HUDEP-2 (cell line): ENCODE data around the gene RGS5.

ENCODE experiments used
- DNase-seq, 76 experiments: peaks; one replicate each; lab custom pipeline; 2025; ENCODE audit not compliant: unreplicated experiment in 76 of 76; lab: John Stamatoyannopoulos, UW

The RGS5 gene

DNA sequence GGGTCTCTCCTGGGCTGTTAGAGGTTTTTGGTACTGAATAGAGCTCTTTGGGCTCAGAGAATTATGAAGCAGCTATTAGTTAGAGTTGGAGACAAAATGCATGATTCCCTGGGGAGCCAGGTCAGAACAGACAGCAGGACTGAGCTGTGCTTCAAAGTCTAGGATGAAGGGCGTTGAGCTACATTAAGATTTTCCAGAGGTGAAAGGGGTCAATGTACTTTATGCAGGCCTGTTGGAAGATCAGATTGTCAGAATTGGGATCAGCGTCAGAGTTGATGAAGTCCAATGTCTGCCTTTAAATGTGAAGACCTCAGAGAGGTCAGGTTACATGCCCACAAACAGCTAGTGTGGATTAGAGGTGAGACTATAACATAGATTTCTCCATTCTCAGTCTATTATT lies 53.8 kb downstream of the RGS5 start:
- DNase-seq: no peak

DNA sequence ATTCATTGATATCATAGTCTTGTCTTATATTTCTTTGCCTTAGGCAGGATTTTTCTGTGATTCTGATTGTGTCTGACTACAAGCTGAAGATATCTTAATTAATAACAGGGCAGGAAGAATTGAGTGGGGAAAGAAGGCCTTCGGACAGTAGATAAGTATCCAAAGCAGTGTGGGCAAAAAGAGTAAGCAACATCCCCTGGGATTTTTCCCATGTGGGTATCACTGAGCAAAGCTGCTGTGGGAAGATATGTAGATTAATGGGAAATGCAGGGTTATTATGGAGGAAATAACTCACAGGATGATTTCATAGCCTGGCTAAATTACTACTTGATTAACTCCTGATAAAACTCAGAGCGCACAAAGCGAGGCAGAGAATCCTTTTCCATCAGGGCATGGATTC lies 55.7 kb downstream of the RGS5 start:
- no peak for DNase-seq

GRCh38 chr1:163145435-163145834 lies 57.3 kb downstream of the RGS5 start:
- DNase-seq: no peak

DNA sequence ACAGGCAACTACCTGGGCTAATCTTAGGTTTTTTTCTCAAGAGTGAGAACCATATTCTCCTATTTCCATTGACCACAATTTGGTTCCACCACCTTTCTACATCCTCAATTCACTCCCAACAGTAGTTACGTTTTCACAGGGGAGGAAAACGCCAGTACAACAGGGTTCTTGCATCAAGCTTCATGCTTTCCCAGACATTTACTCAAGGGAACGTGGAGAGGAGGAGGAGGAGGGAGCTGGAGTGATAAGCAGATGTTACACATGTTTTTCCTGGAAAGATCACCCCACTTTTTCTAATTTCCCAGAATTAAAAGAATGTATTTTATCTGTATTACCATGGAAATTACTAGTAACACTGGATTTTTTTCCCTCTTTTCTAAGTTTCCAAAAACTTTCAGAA lies 58.3 kb downstream of the RGS5 start:
- no peak for DNase-seq

GRCh38 chr1:163142152-163142551 lies 60.6 kb downstream of the RGS5 start:
- no peak for DNase-seq

- DNase-seq: no peak
These were observed 61.2 kb downstream of the RGS5 start for GRCh38 chr1:163141556-163141955.

GRCh38 chr1:163137556-163138265 lies 65.0 kb downstream of the RGS5 start:
- DNase-seq: no peak

DNA sequence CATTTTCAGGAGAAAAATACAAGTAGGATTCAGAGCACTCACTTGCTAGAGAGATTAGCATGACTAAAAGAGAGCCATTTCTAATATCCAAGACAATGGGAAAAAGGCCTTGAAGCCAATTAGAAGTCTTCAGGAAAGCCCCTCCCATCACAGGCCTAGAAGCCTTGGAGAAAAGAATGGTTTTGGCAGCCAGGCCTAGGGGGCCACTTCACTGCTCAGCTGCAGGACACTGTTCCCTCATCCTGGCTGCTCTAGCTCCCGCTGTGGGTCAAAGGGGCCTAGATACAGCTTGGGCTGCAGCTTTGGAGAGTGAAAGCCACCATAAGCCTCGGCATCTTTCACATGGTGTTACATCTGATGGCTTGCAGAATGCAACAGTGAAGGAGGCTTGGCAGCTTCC lies 70.7 kb downstream of the RGS5 start:
- no peak for DNase-seq

DNA sequence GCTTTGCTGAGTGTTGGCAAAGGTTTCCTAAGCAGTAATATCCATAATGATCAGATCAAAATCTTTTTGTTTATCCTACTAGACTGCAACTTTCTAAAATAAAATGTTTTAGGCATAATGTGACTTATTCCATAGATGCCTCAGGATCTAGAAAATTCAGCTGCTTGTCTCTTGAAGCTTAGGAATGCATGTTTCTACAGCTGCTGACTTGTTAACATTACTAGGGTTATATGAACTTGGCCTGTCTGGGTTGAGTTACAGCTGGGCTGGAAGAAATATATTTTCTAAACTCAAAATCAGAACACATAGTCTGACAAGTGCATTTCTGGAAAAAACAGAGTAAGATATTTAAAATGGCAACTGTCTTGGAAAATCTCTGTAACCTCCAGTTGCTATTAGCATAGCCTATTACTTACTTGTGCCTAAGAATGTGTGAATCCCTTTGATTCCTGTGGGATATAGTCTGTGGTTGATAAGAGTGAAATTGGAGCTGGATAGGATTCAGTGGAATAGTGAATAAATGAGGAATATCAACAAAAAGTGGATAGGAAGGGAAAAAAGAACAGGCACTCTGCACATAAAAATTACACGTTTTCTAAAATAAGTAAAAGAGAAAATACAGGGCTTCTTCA lies 72.4 kb downstream of the RGS5 start:
- no peak for DNase-seq

DNA sequence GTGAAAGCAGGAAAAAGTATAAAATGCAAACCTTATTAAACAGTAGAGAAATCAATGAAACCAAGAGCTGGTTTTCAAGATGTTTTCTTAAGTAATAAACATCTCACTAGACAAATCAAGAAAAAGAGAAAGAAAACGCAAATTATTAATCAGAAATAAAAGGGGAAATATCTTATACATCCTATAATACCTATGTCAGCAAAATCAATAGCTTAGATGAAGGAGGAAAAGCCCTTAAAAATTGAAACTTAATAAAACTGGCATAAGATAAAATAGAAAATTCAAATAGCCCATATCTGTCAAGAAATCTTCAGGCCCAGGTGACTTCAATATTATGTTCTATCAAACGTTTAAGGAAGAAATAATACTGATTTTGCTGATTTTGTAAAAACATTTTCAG lies 74.4 kb downstream of the RGS5 start:
- DNase-seq: no peak

GRCh38 chr1:163124812-163125211 lies 77.9 kb downstream of the RGS5 start:
- no peak for DNase-seq

DNA sequence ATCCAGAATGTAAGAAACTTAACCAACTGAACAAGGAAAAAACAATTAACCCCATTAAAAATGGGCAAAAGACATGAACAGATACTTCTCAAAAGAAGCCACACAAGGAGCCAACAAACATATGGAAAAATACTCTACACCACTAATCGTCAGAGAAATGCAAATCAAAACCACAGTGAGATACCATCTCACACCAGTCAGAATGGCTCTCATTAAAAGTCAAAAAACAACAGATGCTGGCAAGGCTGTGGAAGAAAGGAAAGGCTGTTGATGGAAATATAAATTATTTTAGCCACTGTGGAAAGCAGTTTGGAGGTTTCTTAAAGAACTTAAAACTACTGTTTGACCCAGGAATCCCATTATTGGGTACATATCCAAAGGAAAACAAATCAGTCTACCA lies 82.3 kb downstream of the RGS5 start:
- no peak for DNase-seq

- DNase-seq: no peak
These were observed 83.0 kb downstream of the RGS5 start for GRCh38 chr1:163119707-163120106.

- DNase-seq: no peak
These were observed 86.8 kb downstream of the RGS5 start for GRCh38 chr1:163115887-163116286.

GRCh38 chr1:163107655-163108054 lies 95.1 kb downstream of the RGS5 start:
- DNase-seq: no peak

GRCh38 chr1:163106364-163106987 lies 96.2 kb downstream of the RGS5 start:
- no peak for DNase-seq

DNA sequence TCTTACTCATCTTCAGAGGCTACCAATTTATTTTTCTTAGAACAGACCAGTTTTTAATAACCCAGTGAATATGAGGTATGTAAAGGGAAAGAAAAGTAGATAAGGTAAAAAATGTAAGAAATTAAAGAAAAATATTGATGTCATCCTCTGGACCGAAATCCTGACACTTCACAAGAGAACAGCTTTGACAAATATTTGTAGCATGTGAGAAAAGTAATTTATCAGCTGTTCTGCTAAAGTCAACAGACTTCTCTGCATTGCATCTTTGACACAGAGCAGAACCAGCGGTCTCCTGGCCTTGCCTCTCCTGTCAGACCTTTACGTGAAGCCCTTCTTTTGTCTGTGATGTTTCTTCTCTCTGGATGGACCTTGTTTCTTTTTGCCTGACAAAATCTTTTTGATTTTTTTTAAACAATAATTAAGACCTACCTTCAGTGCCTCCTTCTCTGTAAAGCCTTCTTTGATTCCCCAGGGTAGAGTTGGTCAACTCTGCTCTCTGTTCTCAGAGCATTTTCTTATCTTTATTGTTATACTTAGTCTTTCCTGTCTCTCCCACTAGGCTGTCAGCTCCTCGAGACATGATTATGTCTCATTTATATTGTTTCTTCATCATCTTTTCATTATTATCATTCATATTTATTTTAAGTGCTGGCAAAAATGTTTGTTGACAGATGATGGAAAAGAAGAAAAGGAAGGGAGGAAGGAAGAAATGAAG lies 98.2 kb downstream of the RGS5 start:
- no peak for DNase-seq

DNA sequence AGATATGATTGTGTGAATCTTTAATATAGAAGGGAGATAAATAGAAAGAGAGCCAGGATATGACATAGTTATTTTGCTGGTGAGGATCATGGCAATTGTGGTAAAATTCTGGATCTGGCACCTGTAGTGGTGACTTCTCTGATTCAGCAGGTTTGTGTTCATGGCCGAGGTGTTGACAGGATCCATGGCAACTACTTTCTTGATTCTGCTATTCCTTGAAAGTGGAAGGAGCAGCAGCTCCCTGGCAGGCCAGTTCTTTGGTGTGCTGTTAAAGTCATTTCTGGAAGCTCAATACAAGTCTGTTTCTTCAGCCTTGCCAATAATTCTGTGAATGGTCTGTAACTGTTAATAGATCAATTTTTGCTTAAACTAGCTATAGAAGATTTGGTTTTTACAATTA lies 100.1 kb downstream of the RGS5 start:
- DNase-seq: no peak

DNA sequence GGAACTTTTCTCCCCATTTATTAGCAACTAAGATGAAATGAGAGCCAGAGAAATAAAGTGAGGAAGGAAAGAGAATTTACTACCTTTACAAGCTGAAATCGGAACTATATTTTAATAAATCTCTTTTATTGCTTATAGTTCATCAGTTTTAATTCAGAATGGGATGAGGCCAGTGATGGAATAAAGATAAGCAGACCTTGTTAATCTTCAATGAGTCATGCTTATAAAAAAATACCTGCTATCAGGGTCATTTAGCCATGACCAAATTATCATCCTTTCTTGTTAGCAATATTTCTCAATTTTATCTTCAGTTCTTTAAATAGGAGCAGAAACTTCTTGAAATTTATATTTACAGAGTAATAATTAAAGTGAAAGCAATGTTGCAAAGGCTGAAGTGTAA lies 107.5 kb downstream of the RGS5 start:
- DNase-seq: no peak

- DNase-seq: no peak
These were observed 108.1 kb downstream of the RGS5 start for GRCh38 chr1:163094589-163094988.

DNA sequence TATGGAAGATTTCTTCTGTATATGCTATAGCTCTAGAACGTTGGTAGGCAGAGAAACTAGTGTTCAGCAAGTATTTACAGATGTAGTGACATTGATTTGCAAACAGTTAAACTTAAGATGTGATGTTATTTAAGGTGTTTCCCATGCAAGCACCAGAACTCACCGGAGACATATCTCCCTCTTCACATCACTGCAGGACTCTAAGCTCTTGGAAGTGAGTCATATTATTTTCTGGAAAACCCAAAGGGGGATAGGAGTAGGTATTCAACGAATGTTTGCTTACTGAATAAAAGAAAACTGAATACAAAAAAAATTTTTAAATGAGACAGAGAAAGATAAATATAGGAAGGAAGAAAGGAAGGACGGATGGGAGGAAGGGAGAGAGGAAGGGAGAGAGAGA lies 108.5 kb downstream of the RGS5 start:
- DNase-seq: no peak

DNA sequence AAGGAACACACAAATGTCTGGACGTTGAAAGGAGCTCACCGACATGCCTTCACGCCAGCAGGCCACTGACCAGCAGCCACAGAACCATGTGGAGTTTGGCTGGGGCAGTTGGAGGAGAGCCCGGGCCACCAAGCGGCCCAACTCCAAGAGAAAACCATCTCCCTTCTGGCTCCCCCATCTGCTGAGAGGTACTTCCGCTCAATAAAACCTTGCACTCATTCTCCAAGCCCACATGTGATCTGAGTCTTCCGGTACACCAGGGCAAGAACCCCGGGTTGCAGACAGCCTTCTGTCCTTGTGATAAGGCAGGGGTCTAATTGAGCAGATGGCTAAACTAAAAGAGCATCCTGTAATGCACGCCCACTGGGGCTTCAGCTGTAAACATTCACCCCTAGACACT lies 109.1 kb downstream of the RGS5 start:
- DNase-seq: no peak
